D721Med (cell line): Measurements from ENCODE around the gene RACK1.

Experiments used
- DNase-seq: peaks from one replicate; pipeline ENCODE4 v3.0.0; 2011; ENCODE audit warnings: low spot score; ENCODE audit not compliant: insufficient read length
- FAIRE-seq: peaks from 2 replicates; lab custom pipeline; 2011; peaks lifted over from hg19 to GRCh38; lab: Jason Lieb, UNC
- CTCF ChIP-seq: IDR thresholded peaks from 2 replicates; pipeline ENCODE4 v1.5.1; 2012; ENCODE audit warnings: mild to moderate bottlenecking, control low read depth; ENCODE audit not compliant: insufficient read depth; ENCODE audit errors: missing control alignments

RACK1 gene

GRCh38 chr5:181230551-181230950, 13.2 kb downstream of the RACK1 start:
- DNase-seq (no peak), FAIRE-seq (no peak)
- no peak for TF ChIP-seq CTCF

GRCh38 chr5:181229996-181230395, 13.7 kb downstream of the RACK1 start:
- FAIRE-seq = no peak
- no peak for TF ChIP-seq CTCF
- no peak for DNase-seq

DNA sequence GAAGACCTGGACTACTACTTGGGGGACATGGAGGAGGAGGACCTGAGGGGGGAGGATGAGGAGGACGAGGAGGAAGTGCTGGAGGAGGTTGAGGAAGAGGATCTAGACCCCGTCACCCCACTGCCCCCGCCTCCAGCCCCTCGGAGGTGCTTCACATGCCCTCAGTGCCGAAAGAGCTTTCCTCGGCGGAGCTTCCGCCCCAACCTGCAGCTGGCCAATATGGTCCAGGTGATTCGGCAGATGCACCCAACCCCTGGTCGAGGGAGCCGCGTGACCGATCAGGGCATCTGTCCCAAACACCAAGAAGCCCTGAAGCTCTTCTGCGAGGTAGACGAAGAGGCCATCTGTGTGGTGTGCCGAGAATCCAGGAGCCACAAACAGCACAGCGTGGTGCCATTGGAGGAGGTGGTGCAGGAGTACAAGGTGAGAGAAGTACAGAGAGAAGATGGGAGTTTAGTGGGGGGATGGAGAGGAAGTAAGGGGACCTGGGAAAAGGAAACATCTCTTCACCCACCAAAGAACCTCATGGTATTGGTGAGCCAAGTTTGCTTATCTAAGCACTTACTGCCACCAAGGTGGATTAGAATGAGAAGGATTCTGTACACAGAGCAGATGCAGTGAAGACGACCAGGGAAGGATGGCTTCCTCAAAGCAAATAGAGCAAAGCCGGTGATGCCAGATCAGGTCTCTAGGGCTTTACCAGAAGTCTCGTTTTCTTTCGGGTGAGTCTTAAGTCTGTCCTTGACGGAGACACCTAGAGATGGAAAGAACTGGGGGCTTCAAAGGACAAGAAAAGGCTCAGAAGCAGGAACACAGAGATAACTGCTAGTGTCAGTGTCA, 19.1 kb downstream of the RACK1 start:
- DNase-seq (no peak), FAIRE-seq (no peak)
- TF ChIP-seq CTCF = no peak

DNA sequence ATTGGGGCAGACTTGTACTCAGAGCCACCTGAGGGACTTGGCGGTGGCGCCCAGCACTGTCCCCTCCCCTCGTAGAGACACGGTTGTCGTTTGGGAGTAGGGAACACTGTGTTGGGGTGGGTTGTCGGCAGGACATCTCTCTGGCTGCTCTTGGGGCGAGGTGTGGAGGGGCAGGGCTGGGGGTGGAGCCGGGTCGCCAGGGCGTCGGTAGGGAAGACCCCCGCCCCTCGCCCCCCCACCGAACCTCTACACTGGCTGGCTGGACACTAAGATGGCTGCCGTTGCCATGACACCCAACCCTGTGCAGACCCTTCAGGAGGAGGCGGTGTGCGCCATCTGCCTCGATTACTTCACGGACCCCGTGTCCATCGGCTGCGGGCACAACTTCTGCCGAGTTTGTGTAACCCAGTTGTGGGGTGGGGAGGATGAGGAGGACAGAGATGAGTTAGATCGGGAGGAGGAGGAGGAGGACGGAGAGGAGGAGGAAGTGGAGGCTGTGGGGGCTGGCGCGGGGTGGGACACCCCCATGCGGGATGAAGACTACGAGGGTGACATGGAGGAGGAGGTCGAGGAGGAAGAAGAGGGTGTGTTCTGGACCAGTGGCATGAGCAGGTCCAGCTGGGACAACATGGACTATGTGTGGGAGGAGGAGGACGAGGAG, 19.8 kb downstream of the RACK1 start:
- FAIRE-seq (no peak), DNase-seq (no peak)
- TF ChIP-seq CTCF = no peak

DNA sequence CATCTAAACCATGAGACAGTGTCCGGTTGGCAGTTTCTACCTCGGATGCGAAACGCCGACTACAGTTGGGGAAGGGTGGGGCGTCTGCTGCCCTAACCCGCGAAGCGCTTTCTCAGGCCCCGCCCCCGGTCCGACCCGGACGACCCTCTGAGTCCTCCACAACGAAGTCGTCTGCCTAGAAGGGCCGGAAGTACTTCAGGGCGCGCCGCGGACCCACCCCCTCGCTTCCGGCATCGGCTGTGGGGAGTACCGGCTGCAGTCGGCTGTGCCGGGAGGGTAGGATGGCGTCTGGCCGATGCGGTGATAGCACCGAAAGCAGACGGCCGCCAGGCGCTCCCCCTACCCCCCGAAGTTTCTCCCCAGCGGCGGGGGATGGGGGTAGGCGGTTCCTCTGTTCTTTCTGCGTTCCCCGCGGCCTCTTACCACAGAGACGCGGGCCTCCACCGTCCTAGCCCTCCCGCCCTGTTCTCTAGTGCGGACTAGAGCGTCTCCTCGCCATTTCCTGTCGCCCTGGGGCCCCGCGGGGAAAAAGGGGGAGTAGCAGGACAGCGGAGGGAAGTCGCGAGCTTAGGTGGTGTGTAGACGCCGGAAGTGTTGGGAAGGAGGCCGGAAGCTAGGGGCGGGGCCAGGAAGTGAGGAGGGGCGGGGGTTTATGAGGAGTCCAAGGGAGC, 20.5 kb downstream of the RACK1 start, which contains the start of gene TRIM41:
TRIM41 (plus strand) TSS at position 224 of the 671 bp plus-strand sequence. CDS start 719 bp downstream, outside the sequence.
- TF ChIP-seq CTCF = no peak
- DNase-seq (no peak), FAIRE-seq (no peak)

DNA sequence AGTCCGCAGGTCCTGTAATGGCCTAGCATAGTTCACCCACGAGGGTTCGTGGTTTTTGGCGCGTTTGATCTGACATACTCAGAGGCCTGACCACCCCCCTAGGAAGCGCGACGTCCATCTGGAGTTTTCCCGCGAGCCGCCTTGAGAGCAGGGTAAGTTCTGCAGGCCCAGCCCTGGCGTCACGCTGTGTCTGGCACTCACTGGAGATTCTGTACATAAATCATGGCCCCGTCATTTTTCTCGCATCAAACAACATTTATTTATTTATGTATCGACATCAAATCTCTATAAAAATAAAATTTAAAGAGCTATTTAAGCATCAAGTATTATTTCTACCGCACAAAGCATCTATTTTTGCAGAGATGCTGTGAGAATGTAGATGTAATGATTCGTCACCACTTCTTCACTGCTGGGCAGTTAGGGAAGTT, 21.1 kb downstream of the RACK1 start:
- TF ChIP-seq CTCF = no peak
- DNase-seq (no peak), FAIRE-seq (no peak)
